Esophagus squamous epithelium (tissue), 5 donors: ENCODE results near the gene BDKRB2. TPM values are rescaled to one million over a fixed set of nuclear protein-coding genes. Genes with fewer than 3 reads are reported as not detected.

ENCODE experiments used
- DNase-seq: peaks from one replicate; lab custom pipeline; 2025; lab: John Stamatoyannopoulos, UW
- H3K27ac ChIP-seq, 4 donors: fragments of 200-600 bp; sonication (generic); one replicate each; pipeline ENCODE4 v1.5.1; 2016 to 2019; ENCODE audit warnings: mild to moderate bottlenecking in 1 of 4
- H3K27me3 ChIP-seq, 4 donors: fragments of 200-600 bp; sonication (generic); 1 replicate in 3 of 4; 2 replicates in 1 of 4; pipeline versions ENCODE4 v1.5.1 to v1.6.0; 2017 to 2021; ENCODE audit warnings: antibody characterized with exemption in 1 of 4
- H3K36me3 ChIP-seq, 3 donors: fragments of 200-600 bp; sonication (generic); one replicate each; pipeline ENCODE4 v1.5.1; 2016 to 2019
- H3K4me1 ChIP-seq, 3 donors: fragments of 200-600 bp; sonication (generic); one replicate each; pipeline ENCODE4 v1.5.1; 2017 to 2019
- H3K4me3 ChIP-seq, 4 donors: fragments of 200-600 bp; sonication (generic); 1 replicate in 3 of 4; 2 replicates in 1 of 4; pipeline ENCODE4 v1.5.1; 2016 to 2019; ENCODE audit warnings: mild to moderate bottlenecking in 2 of 4, moderate library complexity in 1 of 4
- H3K9me3 ChIP-seq, 3 donors: fragments of 200-600 bp; sonication (generic); one replicate each; pipeline ENCODE4 v1.5.1; 2016 to 2019
- CTCF ChIP-seq, 6 experiments: fragments of 450-650 bp in 4 of 6; fragments of 200-600 bp in 2 of 6; sonication (generic) in 2 of 6; IDR thresholded peaks; one replicate each; pipeline ENCODE4 v1.5.1; 2016 to 2019; ENCODE audit warnings: antibody characterized with exemption in 6 of 6, mild to moderate bottlenecking in 4 of 6, moderate library complexity in 4 of 6
- POLR2A ChIP-seq, 4 donors: fragments of 450-650 bp; IDR thresholded peaks; one replicate each; pipeline ENCODE4 v1.6.1; 2017; ENCODE audit warnings: antibody characterized with exemption in 4 of 4, mild to moderate bottlenecking in 4 of 4, moderate library complexity in 3 of 4
- WGBS, 2 donors: methylation state at CpG; one replicate each; pipeline ENCODE4 v1.1.5; 2018; 5-methylcytosine and 5-hydroxymethylcytosine counted together
- intact Hi-C: fragments of 100-400 bp; cut with DNase I; formaldehyde crosslinking; loops from one replicate; pipeline ENCODE4 v1.15.0; 2022
- total RNA-seq, 4 donors: library from RNA; depleted of rRNA; stranded (reverse); fragments of >200 nt; gene quantifications; one replicate each; pipeline ENCODE4 v1.1.0, GENCODE V29; 2016
- donor health status: DM: yes; HTN: yes; CAD: no.

Gene BDKRB2
- total RNA-seq, 4 donors from 2014 or later: 18.8 to 31.2 (median 20.0) TPM

DNA sequence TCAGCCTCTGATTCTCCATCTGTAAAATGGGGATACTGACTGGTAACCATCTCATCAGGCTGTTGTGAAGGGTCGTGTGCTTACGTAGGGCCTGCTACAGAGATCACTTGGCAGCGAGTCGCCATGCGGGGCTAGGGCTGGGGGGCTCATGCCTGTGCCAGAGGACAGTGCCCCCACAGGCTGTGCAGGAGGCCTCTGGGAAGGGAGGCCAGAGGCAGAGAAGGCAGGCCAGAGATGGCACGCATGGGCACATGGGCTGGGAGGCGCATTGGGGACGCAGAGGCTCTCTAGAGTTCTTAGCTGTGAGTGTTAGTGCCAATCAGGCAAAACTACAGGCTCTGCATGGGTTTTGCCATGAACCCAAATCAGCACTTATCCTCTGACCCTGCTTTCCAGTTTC, 3.5 kb upstream of the BDKRB2 start:
- H3K4me1 ChIP-seq: peaks cover 12 to 71% (median 25%) of the 10 kb centered on the region in 3 donors
- H3K27me3 ChIP-seq: peaks cover 0 to 17% (median 0%) of the 10 kb centered on the region in 4 donors
- intact Hi-C loops: loop anchor here (10.0 kb wide), 1 partner anchor 96 kb away; no protein-coding TSS in a partner anchor
- no peaks in the 10 kb centered on the region for H3K36me3 ChIP-seq
- no peaks in the 10 kb centered on the region for H3K9me3 ChIP-seq
- no peak for TF ChIP-seq POLR2A (IDR thresholded peaks at IDR 0.05)
- no peak for TF ChIP-seq CTCF (IDR thresholded peaks at IDR 0.05)
- no peak for DNase-seq
- 94% methylated on average over 8 of the region's 8 CpGs; no CpG with 5 or more reads in 1 of the 2 donors for WGBS, 2 donors
- H3K27ac ChIP-seq: no peak overlapping the region
- H3K4me3 ChIP-seq: no peak overlapping the region

DNA sequence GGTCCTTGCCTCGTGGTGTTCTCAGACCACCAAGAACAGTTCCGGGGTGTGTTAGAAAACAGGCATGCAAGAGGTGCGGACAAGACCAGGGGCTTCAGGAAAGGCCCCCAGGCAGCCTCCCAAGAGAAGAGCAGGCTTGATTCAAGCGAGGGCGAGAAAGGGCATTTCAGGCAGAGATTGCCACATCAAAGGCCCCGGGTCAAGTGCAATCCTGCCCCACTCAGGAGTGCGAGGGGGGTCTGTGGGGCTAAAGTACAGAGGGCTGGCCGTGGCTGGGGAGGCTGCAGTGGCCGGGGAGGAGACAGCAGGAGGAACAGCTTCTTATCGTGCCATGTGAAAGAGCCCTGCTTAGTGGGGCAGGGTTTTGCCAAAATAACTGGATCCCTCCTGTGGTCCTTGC, 2.7 kb upstream of the BDKRB2 start:
- H3K36me3 ChIP-seq: no peaks in the 10 kb centered on the region
- H3K9me3 ChIP-seq: no peaks in the 10 kb centered on the region
- intact Hi-C loops: loop anchor here (10.0 kb wide), 1 partner anchor 97 kb away; no protein-coding TSS in a partner anchor
- no peak for DNase-seq
- H3K27ac ChIP-seq: no peak overlapping the region
- H3K4me3 ChIP-seq: no peak overlapping the region
- H3K27me3 ChIP-seq: peaks cover 0 to 17% (median 0%) of the 10 kb centered on the region in 4 donors
- TF ChIP-seq CTCF (IDR thresholded peaks at IDR 0.05) (no peak), POLR2A (IDR thresholded peaks at IDR 0.05) (no peak)
- WGBS, 2 donors: 50 to 54% methylated on average over 6 to 10 of the region's 10 CpGs
- peaks cover 14 to 76% (median 33%) of the 10 kb centered on the region in 3 donors for H3K4me1 ChIP-seq

- H3K27me3 ChIP-seq: peaks cover 0 to 17% (median 0%) of the 10 kb centered on the region in 4 donors
- intact Hi-C loops: loop anchor here (10.0 kb wide), 1 partner anchor 98 kb away; no protein-coding TSS in a partner anchor
- peaks cover 20 to 76% (median 39%) of the 10 kb centered on the region in 3 donors for H3K4me1 ChIP-seq
- WGBS, 2 donors: 74 to 76% methylated on average over 9 of the region's 11 CpGs
- no peak for DNase-seq
- H3K27ac ChIP-seq: no peak overlapping the region
- H3K9me3 ChIP-seq: no peaks in the 10 kb centered on the region
- no peak overlapping the region for H3K4me3 ChIP-seq
- TF ChIP-seq POLR2A (IDR thresholded peaks at IDR 0.05) (no peak), CTCF (IDR thresholded peaks at IDR 0.05) (no peak)
- H3K36me3 ChIP-seq: no peaks in the 10 kb centered on the region
Measured at GRCh38 chr14:96202441-96203094, 2.1 kb upstream of the BDKRB2 start.

DNA sequence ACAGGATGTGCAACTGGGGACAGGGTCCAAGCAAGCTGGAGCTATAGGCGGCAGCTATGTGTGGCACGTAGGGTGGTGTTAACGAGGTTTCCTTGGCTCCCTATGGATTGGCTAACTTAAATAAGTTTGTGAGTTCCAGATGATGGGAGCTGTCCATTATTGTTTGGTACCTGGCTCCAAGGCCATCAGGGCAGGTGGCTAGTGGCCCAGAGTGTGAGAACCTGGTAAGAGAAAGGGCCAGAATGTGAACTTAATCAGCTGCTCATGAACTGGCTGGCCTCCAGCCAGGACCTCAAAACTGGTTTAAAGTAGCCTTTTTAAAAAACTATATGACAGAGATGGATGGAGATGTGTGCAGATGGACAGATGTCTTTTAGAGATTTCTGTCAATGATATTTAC, 1.5 kb upstream of the BDKRB2 start:
- Histone ChIP-seq H3K27me3 (peaks cover 0 to 17% (median 0%) of the 10 kb centered on the region in 4 donors), H3K4me1 (peaks cover 25 to 76% (median 40%) of the 10 kb centered on the region in 3 donors), H3K27ac (peak overlapping the region in 1 of 4 donors; percentile 91), H3K36me3 (peaks cover 0 to 2% (median 0%) of the 10 kb centered on the region in 3 donors), H3K9me3 (no peaks in the 10 kb centered on the region), H3K4me3 (no peak overlapping the region)
- 87 to 88% methylated on average over 3 of the region's 3 CpGs for WGBS, 2 donors
- DNase-seq: no peak
- intact Hi-C loops: loop anchor here (10.0 kb wide), 1 partner anchor 98 kb away; no protein-coding TSS in a partner anchor
- TF ChIP-seq CTCF (IDR thresholded peaks at IDR 0.05) (no peak), POLR2A (IDR thresholded peaks at IDR 0.05) (no peak)

DNA sequence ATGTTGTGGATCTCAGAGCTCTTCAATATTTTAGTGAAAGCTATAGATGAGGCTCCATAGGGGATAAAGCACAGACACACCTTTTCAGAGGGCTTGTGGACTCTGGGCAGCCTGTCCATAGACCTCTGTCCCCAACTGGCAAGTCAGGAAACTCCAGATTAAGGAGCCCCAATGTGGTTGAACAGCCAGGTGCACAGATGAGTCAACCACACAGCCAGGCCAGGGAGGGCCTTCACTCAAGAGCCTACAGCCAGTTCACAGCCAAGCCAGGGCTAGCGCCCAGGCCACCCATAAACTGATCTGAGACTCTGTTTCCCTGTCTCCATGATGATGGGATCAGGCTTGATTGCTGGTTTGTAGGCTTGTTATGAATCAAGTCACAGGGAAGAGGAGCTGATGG, 1.0 kb upstream of the BDKRB2 start:
- DNase-seq: no peak
- peaks cover 0 to 17% (median 0%) of the 10 kb centered on the region in 4 donors for H3K27me3 ChIP-seq
- peak overlapping the region in 2 of 4 donors; percentile 66 to 75 for H3K4me3 ChIP-seq
- H3K4me1 ChIP-seq: peaks cover 24 to 76% (median 36%) of the 10 kb centered on the region in 3 donors
- H3K36me3 ChIP-seq: peaks cover 0 to 7% (median 0%) of the 10 kb centered on the region in 3 donors
- 20 to 50% methylated on average over 1 of the region's 1 CpG for WGBS, 2 donors
- H3K9me3 ChIP-seq: no peaks in the 10 kb centered on the region
- intact Hi-C loops: loop anchor here (10.0 kb wide), 1 partner anchor 99 kb away; no protein-coding TSS in a partner anchor
- peak overlapping the region; percentile 91 to 97 (median 96) for H3K27ac ChIP-seq
- TF ChIP-seq CTCF (IDR thresholded peaks at IDR 0.05) (no peak), POLR2A (IDR thresholded peaks at IDR 0.05) (peak in 1 of 4 donors; percentile 15)
